ENCODE results near the gene TRIB2.

TRIB2 gene

GRCh38 chr2:12778811-12779579, 62.3 kb downstream of the TRIB2 start:
- no peak for DNase-seq (ENCODE audit: low read depth)

GRCh38 chr2:12781329-12781728, 64.6 kb downstream of the TRIB2 start:
- no peak for DNase-seq (ENCODE audit: low read depth)

- DNase-seq (ENCODE audit: low read depth): no peak
Observed at GRCh38 chr2:12787891-12788801, 71.4 kb downstream of the TRIB2 start.

- no peak for DNase-seq (ENCODE audit: low read depth)
Observed at GRCh38 chr2:12791906-12792305, 75.2 kb downstream of the TRIB2 start.

Measured in activated T-helper 1 cell treated with Interleukin-2 at 50 U/mL for 16 hours (primary cell).